Right renal cortex interstitium (tissue), 3 donors: ENCODE results near the gene PATJ. TPM values are rescaled to one million over a fixed set of nuclear protein-coding genes. Genes with fewer than 3 reads are reported as not detected.
"Not testable (repeated sequence)": the region's sequence is repeated elsewhere in the genome, so short reads cannot be mapped to it uniquely, and the experiment has no call there.

ENCODE experiments used
- DNase-seq, 3 donors: peaks; one replicate each; pipeline ENCODE4 v3.0.0-alpha.2; 2013; ENCODE audit warnings: low read depth in 3 of 3, low spot score in 2 of 3
- polyA plus RNA-seq, 3 donors: library from polyadenylated mRNA; unstranded; fragments of 120-200 nt; gene quantifications; one replicate each; pipeline ENCODE4 v1.2.1, GENCODE V29; 2013; ENCODE audit not compliant: insufficient read length in 3 of 3

The PATJ gene
- polyA plus RNA-seq, 3 donors = 42.6 to 46.5 (median 42.9) TPM

DNA sequence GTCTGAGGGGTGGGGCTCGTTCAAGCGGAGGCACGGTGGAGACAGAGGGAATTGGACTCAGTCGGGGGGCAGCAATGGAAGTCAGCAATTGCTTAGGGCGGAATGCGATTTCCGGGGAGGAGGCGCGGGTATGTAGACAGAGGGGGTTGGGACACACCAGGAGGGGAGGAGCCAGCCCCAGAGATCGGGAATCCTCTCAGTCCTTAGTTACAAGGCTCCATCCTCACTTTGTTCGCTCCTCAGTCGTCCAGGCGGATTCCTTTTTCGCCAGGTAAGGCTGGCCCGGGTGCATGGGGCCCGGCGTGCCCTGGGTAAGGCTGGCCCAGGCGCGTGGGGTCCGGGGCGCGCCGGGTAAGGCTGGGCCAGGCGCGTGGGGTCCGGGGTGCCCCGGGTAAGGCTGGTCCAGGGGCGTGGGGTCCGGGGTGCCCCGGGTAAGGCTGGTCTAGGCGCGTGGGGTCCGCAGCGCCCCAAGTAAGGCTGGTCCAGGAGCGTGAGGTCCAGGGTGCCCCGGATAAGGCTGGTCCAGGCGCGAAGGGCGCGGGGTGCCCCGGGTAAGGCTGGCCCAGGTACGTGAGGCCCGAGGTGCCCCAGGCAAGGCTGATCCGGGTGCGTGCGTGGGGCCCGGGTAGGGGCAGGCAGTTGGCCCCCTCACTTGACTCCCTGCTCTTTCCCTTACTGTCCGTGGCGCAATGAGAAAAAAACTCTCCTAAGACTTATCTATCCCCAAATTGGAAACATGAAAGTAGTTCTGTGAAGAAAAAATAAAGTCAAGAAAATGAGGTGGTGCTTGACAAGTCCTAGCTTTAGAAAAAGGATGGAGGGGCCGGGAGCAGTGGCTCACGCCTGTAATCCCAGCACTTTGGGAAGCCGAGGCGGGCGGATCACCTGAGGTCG, 452.6 kb downstream of the PATJ start, which contains the start of gene L1TD1:
Gene L1TD1, plus strand, starts transcription at position 199 of the 894 bp plus-strand sequence. CDS start 11,780 bp downstream, outside the sequence.
- no peak for DNase-seq

DNA sequence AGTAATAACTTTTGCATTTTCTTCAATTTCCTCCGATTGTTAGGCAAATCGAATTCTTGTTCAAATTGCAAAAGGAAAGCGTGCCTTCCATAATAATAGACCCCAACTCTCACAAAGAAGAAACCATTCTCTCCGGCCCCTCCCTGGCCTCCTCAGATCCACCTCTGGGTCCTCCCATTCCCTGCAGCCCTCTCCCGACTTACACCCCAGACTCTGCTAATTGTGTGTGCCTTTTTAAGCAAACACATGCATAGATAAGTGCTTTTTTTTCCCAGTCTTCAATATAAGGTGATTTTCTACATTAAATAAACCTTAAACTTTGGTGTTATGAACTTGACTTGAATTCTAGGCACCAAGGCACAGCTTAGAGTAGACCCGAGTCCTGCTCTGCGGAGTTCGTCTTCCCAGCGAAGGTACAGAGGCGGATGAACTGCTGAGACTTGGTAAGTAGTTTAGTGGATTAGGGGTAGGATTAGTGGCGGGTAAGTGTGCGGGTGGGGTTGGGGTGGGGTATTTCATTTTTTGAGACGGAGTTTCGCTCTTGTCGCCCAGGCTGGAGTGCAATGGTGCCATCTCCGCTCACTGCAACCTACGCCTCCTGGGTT, 453.9 kb downstream of the PATJ start:
- DNase-seq = no peak

DNA sequence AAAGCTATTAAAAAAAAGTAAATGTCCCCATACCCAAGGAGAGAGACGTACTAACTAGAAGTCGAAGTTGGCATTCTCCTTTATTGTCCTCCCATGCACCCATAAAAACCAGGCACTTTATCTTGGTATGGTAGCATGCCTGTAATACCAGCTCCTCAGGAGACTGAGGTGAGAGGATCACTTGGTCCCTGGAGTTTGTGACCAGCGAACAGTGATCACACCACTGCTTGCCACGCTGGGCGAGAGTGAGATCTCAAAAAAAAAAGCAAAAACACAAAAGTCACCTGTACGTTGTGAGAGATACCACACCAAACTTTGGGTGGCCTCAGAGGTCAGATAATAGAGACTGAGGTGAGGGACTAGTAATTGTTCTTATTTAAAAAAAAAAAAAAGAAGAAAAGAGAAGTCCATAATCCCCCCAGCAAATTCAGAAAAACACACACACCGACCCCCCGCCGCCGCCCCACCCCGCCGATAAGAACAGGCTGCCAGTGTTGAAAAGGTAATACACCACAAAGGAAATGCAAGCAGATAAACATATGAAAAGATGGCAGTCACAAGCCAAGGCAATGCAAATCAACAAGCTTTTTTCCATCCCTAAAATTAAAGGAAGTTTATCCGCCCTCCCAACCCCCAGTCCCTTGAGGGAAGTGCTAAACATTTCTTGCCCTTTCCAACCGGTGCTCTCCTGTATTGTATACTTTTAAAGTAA, 455.9 kb downstream of the PATJ start:
- no peak for DNase-seq

DNA sequence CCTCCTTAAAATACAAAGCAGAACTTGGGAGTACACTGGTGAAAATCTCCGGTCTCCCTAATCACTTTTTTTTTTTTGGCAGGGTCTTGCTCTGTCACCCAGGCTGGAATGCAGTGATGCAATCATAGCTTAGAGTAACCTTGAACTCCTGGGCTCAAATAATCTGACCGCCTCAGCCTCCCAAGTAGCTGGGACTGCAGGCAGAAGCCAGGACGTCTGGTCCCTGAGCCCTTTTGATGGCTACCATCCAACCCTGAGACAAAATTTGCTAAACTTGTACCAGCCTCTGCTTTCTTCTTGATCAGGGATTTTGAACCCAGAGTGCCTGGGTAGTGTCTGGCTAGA, 456.5 kb downstream of the PATJ start:
- no peak for DNase-seq

DNA sequence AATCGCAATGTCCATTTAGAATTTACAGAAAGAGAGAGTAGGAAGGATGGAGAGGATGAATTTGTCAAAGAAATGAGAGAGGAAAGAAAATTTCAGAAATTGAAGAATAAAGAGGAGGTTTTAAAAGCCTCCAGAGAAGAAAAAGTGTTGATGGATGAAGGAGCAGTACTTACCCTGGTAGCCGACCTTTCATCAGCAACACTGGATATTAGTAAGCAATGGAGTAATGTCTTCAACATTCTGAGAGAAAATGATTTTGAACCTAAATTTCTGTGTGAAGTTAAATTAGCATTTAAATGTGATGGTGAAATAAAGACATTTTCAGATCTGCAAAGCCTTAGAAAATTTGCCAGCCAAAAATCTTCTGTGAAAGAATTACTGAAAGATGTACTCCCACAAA, 464.9 kb downstream of the PATJ start:
- no peak for DNase-seq

DNA sequence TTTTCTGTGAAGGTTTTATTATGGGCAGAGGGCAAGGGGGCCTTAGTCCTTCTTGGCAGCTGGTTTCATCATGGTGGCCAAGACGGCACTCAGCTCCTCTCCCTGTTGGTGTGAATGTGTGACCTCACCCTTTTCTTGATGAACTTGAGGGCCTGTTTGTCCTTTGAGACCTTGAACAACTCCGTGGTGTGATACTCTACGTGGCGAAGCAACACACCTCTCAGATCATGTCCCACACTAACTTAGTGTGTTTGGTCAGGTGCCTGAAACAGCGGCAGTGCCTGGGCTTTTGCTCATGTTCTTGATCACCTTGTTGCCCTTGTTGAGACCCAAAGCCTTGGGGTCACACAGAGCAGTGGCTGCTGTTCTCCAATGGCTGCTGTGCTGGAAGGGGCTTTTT, 465.8 kb downstream of the PATJ start:
- no peak for DNase-seq

DNA sequence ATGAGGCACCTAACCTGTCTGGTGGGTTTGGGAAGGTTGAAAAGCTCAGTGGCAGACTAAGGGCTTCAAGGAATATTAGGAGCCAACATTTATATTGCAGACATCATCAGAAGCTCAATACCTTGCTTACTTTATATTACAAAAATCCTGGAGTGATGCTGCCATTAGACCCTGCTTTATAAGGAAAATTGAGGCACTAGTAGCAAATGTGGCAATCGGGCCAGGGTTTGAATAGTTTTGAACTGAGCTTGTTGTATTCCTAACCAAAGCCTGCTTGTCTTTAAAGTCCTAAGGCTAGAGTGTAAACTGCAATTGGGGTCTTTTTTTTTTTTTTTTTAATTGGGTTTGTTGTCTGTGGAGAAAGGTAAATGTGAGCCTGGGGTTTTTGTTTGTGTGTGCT, 466.7 kb downstream of the PATJ start:
- DNase-seq = no peak

DNA sequence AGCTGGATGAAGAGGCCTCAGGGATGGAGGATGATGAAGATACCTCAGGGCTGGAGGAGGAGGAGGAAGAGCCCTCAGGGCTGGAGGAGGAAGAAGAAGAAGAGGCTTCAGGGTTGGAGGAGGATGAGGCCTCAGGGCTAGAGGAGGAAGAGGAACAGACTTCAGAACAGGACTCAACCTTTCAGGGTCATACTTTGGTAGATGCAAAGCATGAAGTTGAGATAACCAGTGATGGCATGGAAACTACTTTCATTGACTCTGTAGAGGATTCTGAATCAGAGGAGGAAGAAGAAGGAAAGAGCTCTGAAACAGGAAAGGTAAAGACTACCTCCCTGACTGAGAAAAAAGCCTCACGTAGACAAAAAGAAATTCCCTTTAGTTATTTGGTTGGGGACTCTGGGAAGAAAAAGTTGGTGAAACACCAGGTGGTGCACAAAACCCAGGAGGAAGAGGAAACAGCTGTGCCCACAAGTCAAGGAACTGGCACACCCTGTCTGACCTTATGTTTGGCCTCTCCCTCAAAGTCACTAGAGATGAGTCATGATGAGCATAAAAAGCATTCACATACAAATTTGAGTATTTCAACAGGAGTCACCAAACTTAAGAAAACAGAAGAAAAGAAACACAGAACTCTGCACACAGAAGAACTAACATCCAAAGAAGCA, 467.8 kb downstream of the PATJ start:
- no peak for DNase-seq

DNA sequence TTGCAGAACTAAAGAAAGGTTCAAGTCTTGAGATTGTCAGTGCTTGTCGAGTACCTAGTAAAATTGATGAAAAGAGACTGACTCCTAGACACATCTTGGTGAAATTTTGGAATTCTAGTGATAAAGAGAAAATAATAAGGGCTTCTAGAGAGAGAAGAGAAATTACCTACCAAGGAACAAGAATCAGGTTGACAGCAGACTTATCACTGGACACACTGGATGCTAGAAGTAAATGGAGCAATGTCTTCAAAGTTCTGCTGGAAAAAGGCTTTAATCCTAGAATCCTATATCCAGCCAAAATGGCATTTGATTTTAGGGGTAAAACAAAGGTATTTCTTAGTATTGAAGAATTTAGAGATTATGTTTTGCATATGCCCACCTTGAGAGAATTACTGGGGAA, 468.7 kb downstream of the PATJ start:
- DNase-seq = no peak

DNA sequence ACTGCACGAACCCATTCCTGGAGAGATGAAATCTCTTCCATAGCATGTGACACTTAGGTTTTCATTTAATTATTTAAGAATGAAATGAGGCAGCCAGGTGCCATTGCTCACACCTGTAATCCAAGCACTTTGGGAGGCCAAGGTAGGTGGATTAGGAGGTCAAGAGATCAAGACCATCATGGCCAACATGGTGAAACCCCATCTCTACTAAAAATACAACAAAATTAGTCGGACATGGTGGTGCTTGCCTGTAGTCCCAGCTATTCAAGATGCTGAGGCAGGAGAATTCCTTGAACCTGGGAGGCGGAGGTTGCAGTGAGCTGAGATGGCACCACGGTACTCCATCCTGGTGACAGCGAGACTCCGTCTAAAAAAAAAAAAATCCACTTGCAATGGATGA, 470.1 kb downstream of the PATJ start:
- DNase-seq = no peak

DNA sequence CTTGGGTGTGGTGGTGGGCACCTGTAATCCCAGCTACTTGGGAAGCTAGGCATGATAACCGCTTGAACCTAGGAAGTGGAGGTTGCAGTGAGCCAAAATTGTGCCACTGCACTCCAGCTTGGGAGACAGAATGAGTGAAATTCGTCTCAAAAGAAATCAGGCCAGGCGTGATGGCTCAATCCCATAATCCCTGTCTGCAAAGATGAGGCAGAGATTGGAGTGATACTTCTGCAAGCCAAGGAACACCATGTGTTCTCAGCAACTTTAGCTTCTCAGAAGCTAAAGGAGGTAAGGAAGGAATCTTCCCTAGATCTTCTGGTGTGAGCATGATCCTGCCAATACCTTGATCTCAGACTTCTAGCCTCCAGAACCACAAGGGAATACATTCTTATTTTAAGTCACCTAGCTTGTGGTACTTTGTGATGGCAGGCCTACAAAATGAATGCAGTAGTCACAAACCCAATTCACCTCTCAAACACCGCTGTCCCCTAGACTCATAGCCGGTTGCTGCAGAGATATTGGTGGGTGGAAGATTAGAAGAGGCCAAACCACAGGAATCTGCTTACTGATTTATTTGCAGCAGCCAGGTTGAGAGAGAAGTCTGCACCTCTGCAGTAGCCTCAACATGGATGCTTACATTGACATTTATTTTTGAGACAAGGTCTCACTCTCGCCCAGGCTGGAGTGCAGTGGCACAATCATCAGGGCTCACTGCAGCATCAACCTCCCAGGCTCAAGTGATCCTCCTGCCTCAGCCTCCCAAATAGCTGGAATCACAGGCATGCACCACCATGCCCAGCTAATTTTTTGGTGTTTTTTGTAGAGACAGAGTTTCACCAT, 471.0 kb downstream of the PATJ start:
- no peak for DNase-seq

DNA sequence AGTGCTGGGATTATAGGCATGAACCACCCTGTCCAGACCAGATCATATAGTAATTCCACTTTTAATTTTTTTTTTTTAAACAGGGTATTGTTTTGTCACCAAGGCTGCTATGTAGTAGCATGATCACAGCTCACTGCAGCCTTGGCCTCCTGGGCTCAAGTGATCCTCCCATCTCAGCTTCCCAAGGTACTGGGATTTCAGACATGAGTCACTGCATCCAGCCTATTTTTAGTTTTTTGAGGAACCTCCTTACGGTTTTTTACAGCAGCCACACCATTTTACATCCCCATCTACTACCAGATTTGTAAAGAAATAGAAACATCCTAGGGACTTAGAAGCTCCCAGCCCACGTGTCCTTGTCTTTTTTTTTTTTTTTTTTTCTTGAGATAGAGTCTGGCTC, 476.3 kb downstream of the PATJ start:
- DNase-seq = no peak

DNA sequence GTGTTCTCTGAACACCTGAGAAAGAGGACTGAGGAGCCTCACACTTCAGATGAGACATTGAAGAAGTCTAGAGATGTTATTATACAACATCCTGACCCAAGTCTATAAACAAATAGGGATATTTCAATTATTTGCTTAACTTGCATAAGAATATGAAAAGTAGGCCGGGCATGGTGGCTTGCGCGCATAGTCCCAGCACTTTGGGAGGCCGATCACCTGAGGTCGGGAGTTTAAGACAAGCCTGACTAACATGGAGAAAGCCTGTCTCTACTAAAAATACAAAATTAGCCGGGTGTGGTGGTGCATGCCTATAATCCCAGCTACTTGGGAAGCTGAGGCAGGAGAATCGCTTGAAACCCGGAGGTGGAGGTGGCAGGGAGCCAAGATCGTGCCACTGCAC, 478.2 kb downstream of the PATJ start:
- not testable (repeated sequence) for DNase-seq

DNA sequence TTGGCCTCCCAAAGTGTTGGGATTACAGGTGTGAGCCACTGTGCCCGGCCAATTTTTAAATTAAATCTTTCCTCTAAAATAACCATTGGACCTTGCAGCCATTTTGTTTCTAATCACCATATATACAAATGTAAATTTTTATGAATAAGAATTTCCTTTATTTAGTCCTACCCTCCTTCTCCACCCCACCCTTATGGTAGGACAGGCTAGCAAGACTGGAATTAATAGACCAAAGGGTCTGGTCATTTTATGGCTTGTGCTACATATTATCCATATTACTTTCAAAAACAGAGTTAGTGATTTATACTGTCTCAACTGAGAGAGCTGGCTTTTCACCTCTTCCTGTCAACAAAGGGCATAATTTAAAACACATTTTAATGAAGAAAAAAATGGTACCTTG, 478.9 kb downstream of the PATJ start:
- no peak for DNase-seq

DNA sequence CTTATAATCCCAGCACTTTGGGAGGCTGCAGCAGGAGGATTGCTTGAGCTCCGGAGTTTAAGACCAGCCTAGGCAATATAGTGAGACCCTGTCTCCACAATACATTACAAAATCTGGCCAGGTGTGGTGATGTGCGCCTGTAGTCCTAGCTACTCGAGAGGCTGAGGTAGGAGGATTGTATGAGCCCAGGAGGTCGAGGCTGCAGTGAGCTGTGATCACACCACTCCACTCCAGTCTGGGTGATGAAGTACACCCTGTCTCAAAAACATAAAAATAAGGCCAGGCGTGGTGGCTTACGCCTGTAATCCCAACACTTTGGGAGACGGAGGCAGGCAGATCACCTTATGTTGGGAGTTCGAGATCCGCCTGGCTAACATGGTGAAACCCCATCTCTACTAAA, 480.0 kb downstream of the PATJ start:
- no peak for DNase-seq

DNA sequence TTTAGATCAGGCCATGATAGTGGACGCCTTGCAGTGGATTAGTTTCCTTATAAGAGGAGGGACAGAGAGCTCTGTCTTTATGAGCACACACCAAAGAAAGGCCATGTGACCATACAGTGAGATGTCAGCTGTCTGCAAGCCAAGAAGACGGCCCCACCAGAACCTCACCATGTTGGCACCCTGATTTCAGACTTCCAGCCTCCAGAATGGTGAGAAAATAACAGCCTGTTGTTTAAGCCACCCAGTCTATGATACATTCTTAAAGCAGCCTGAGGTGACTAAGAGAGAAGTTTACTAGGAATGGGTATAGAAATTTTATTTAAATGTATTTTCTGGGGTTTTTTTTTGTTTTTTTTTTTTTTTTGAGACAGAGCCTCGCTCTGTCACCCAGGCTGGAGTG, 481.9 kb downstream of the PATJ start:
- DNase-seq = no peak

DNA sequence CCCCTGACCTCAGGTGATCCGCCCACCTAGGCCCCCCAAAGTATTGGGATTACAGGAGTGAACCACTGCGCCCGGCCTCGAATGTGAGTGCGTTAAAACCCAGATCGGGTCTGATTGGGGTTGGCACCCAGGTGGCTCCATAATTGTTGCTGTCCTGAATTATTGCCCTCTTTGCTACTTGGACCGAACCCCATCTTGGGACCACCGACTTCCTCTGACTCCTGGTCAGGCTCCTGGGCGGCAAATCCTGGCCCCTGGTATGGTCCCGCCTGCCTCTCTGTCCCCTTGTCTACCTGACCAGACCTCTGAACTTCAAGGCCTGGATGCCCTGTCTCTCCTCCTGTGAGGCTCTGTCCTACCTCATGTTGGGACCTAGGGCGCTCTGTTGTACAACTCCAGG, 485.2 kb downstream of the PATJ start:
- no peak for DNase-seq
